ENCODE data around the gene ARHGAP12. TPM values are rescaled to one million over a fixed set of nuclear protein-coding genes. Genes with fewer than 3 reads are reported as not detected.

Gene ARHGAP12
- polyA plus RNA-seq, 4 donors, result 28.4 to 41.6 (median 37.4) TPM

GRCh38 chr10:31830887-31831286 is 97.7 kb downstream of the ARHGAP12 start:
- DNase-seq (ENCODE audit: low read depth in 4 of 4, low spot score in 3 of 4), result no peak

- DNase-seq (ENCODE audit: low read depth in 4 of 4, low spot score in 3 of 4), result no peak
Measured at GRCh38 chr10:31829776-31830175, 98.9 kb downstream of the ARHGAP12 start.

GRCh38 chr10:31823358-31823757 is 105.3 kb downstream of the ARHGAP12 start:
- no peak for DNase-seq (ENCODE audit: low read depth in 4 of 4, low spot score in 3 of 4)

- no peak for DNase-seq (ENCODE audit: low read depth in 4 of 4, low spot score in 3 of 4)
Measured at GRCh38 chr10:31822616-31823318, 105.9 kb downstream of the ARHGAP12 start.

- no peak for DNase-seq (ENCODE audit: low read depth in 4 of 4, low spot score in 3 of 4)
Measured at GRCh38 chr10:31822150-31822549, 106.5 kb downstream of the ARHGAP12 start.

GRCh38 chr10:31820778-31821369 is 107.8 kb downstream of the ARHGAP12 start:
- DNase-seq (ENCODE audit: low read depth in 4 of 4, low spot score in 3 of 4), result no peak

- no peak for DNase-seq (ENCODE audit: low read depth in 4 of 4, low spot score in 3 of 4)
Measured at GRCh38 chr10:31820096-31820495, 108.5 kb downstream of the ARHGAP12 start.

- DNase-seq (ENCODE audit: low read depth in 4 of 4, low spot score in 3 of 4), result no peak
Measured at GRCh38 chr10:31819391-31819820, 109.2 kb downstream of the ARHGAP12 start.

- DNase-seq (ENCODE audit: low read depth in 4 of 4, low spot score in 3 of 4), result no peak
Measured at GRCh38 chr10:31816318-31816717, 112.3 kb downstream of the ARHGAP12 start.

GRCh38 chr10:31808258-31809218 is 120.1 kb downstream of the ARHGAP12 start:
- peak; percentile 35 to 54 (median 52) for DNase-seq (ENCODE audit: low read depth in 4 of 4, low spot score in 3 of 4)

GRCh38 chr10:31804352-31804810 is 124.2 kb downstream of the ARHGAP12 start:
- no peak for DNase-seq (ENCODE audit: low read depth in 4 of 4, low spot score in 3 of 4)

- no peak for DNase-seq (ENCODE audit: low read depth in 4 of 4, low spot score in 3 of 4)
Measured at GRCh38 chr10:31803606-31804351, 124.9 kb downstream of the ARHGAP12 start.

- no peak for DNase-seq (ENCODE audit: low read depth in 4 of 4, low spot score in 3 of 4)
Measured at GRCh38 chr10:31799181-31799580, 129.4 kb downstream of the ARHGAP12 start.

GRCh38 chr10:31792745-31793144 is 135.9 kb downstream of the ARHGAP12 start:
- DNase-seq (ENCODE audit: low read depth in 4 of 4, low spot score in 3 of 4), result no peak

- DNase-seq (ENCODE audit: low read depth in 4 of 4, low spot score in 3 of 4), result no peak
Measured at GRCh38 chr10:31789555-31789954, 139.1 kb downstream of the ARHGAP12 start.

- no peak for DNase-seq (ENCODE audit: low read depth in 4 of 4, low spot score in 3 of 4)
Measured at GRCh38 chr10:31782701-31783100, 145.9 kb downstream of the ARHGAP12 start.

- DNase-seq (ENCODE audit: low read depth in 4 of 4, low spot score in 3 of 4), result no peak
Measured at GRCh38 chr10:31780717-31781116, 147.9 kb downstream of the ARHGAP12 start.

- DNase-seq (ENCODE audit: low read depth in 4 of 4, low spot score in 3 of 4), result no peak
Measured at GRCh38 chr10:31778627-31779026, 150.0 kb downstream of the ARHGAP12 start.

GRCh38 chr10:31776159-31776558 is 152.5 kb downstream of the ARHGAP12 start:
- DNase-seq (ENCODE audit: low read depth in 4 of 4, low spot score in 3 of 4), result no peak

GRCh38 chr10:31774928-31775650 is 153.5 kb downstream of the ARHGAP12 start:
- no peak for DNase-seq (ENCODE audit: low read depth in 4 of 4, low spot score in 3 of 4)

All from right renal pelvis (tissue), 4 donors.